A549 (cell line): ENCODE data around the gene DPM1. TPM values are rescaled to one million over a fixed set of nuclear protein-coding genes. Genes with fewer than 3 reads are reported as not detected.

ENCODE experiments used
- ATAC-seq, 2 experiments: fragments of 200-7000 bp in 1 of 2; fragments of >200 bp in 1 of 2; cut with Nextera tagmentation in 1 of 2; cut with Tn5 transposase in 1 of 2; 3 replicates each; pipeline versions ENCODE4 v1.8.0 to v1.9.1; 2018 to 2020; ENCODE audit warnings: mild to moderate bottlenecking in 1 of 2, moderate library complexity in 1 of 2
- CTCF ChIA-PET: fragments of 300-600 bp; sonication (Branson Sonifier 250); formaldehyde crosslinking; extraction: SDS; loops from one replicate; lab custom pipeline; 2021; ENCODE audit warnings: antibody characterized with exemption, inconsistent platforms; lab: Yijun Ruan, JAX
- POLR2A ChIA-PET: fragments of 350-600 bp; formaldehyde crosslinking; extraction: SDS; loops from one replicate; lab custom pipeline; 2021; ENCODE audit warnings: antibody characterized with exemption, inconsistent platforms; lab: Yijun Ruan, JAX
- DNase-seq, 2 experiments: peaks; one replicate each; pipeline versions ENCODE4 v3.0.0 to v3.0.0-alpha.2; 2011 to 2016; ENCODE audit warnings: low read depth in 1 of 2, low spot score in 1 of 2
- FAIRE-seq: peaks from 2 replicates; lab custom pipeline; 2011; peaks lifted over from hg19 to GRCh38; lab: Jason Lieb, UNC
- H3K27ac ChIP-seq, 2 experiments: fragments of >200 bp; sonication (Bioruptor Twin); formaldehyde crosslinking; 3 replicates each; pipeline ENCODE4 v1.5.1; 2016 to 2017
- H3K4me1 ChIP-seq: fragments of >200 bp; sonication (Bioruptor Twin); formaldehyde crosslinking; 3 replicates; pipeline ENCODE4 v1.6.1; 2016
- H3K4me2 ChIP-seq: fragments of >200 bp; sonication (Bioruptor Twin); formaldehyde crosslinking; 3 replicates; pipeline ENCODE4 v1.6.1; 2016
- H3K4me3 ChIP-seq: fragments of >200 bp; sonication (Bioruptor Twin); formaldehyde crosslinking; 3 replicates; pipeline ENCODE4 v1.5.1; 2016
- H3K9me3 ChIP-seq: fragments of >200 bp; sonication (Bioruptor Twin); formaldehyde crosslinking; 3 replicates; pipeline ENCODE4 v1.6.1; 2016
- BCL3 ChIP-seq: fragments of >200 bp; sonication (Bioruptor Twin); formaldehyde crosslinking; IDR thresholded peaks from 3 replicates; pipeline ENCODE4 v1.6.1; 2016
- CBX2 ChIP-seq: fragments of 200-600 bp; sonication (generic); IDR thresholded peaks from 2 replicates; pipeline ENCODE4 v1.6.1; 2016; ENCODE audit warnings: low read depth, mild to moderate bottlenecking, borderline replicate concordance
- CHD2 ChIP-seq: fragments of 150-350 bp; IDR thresholded peaks from 2 replicates; pipeline ENCODE4 v1.6.1; 2014; ENCODE audit warnings: low read length; ENCODE audit not compliant: partially characterized antibody
- CHD4 ChIP-seq: fragments of 200-600 bp; sonication (generic); IDR thresholded peaks from 2 replicates; pipeline ENCODE4 v1.6.1; 2016; ENCODE audit warnings: antibody characterized with exemption, mild to moderate bottlenecking, borderline replicate concordance
- EP300 ChIP-seq, 2 experiments: fragments of >200 bp; sonication (Bioruptor Twin); formaldehyde crosslinking; IDR thresholded peaks; 2 replicates in 1 of 2; 3 replicates in 1 of 2; pipeline ENCODE4 v1.6.1; 2016 to 2017
- FOXS1 ChIP-seq: fragments of 250-450 bp; sonication (Bioruptor Pico); IDR thresholded peaks from 2 replicates; pipeline ENCODE4 v1.5.0; 2020; ENCODE audit warnings: mild to moderate bottlenecking, moderate library complexity
- HOXA7 ChIP-seq: fragments of 250-450 bp; sonication (Bioruptor Pico); IDR thresholded peaks from 2 replicates; pipeline ENCODE4 v1.5.0; 2020; ENCODE audit warnings: mild to moderate bottlenecking, moderate library complexity
- HOXB13 ChIP-seq: fragments of 250-450 bp; sonication (Bioruptor Pico); IDR thresholded peaks from 2 replicates; pipeline ENCODE4 v1.5.0; 2020; ENCODE audit warnings: low read depth, mild to moderate bottlenecking, moderate library complexity
- HOXB5 ChIP-seq: fragments of 250-450 bp; sonication (Bioruptor Pico); IDR thresholded peaks from 2 replicates; pipeline ENCODE4 v1.5.0; 2020; ENCODE audit warnings: mild to moderate bottlenecking, moderate library complexity
- JUN ChIP-seq, 2 experiments: fragments of >200 bp; sonication (Bioruptor Twin); formaldehyde crosslinking; IDR thresholded peaks; 2 replicates in 1 of 2; 3 replicates in 1 of 2; pipeline ENCODE4 v1.6.1; 2016 to 2017
- MAFK ChIP-seq: fragments of 450-650 bp; IDR thresholded peaks from 2 replicates; pipeline ENCODE4 v1.6.1; 2014; ENCODE audit not compliant: partially characterized antibody
- MAZ ChIP-seq: fragments of 150-350 bp; IDR thresholded peaks from 2 replicates; pipeline ENCODE4 v1.6.1; 2014; ENCODE audit warnings: antibody characterized with exemption, low read depth, low read length, borderline replicate concordance
- PHF8 ChIP-seq: fragments of 200-600 bp; sonication (generic); IDR thresholded peaks from 2 replicates; pipeline ENCODE4 v1.6.1; 2016; ENCODE audit warnings: low read depth, mild to moderate bottlenecking, antibody characterized with exemption, moderate library complexity, borderline replicate concordance
- POLR2A ChIP-seq: IDR thresholded peaks from 2 replicates; pipeline ENCODE4 v1.6.1; 2012; ENCODE audit warnings: mild to moderate bottlenecking, low read length
- RAD21 ChIP-seq, 2 experiments: fragments of >200 bp in 1 of 2; sonication (Bioruptor Twin) in 1 of 2; formaldehyde crosslinking in 1 of 2; IDR thresholded peaks in 1 of 2; conservative IDR thresholded peaks in 1 of 2; 2 replicates in 1 of 2; 3 replicates in 1 of 2; pipeline ENCODE4 v1.6.1; 2012 to 2018; ENCODE audit warnings: inconsistent platforms in 1 of 2
- RFX5 ChIP-seq: fragments of 450-650 bp; IDR thresholded peaks from 2 replicates; pipeline ENCODE4 v1.7.1; 2014; ENCODE audit warnings: antibody characterized with exemption, mild to moderate bottlenecking, moderate library complexity
- RNF2 ChIP-seq: fragments of 200-600 bp; sonication (generic); IDR thresholded peaks from 2 replicates; pipeline ENCODE4 v1.6.1; 2016; ENCODE audit warnings: low read depth, mild to moderate bottlenecking, antibody characterized with exemption, moderate library complexity, borderline replicate concordance
- SMC3 ChIP-seq: fragments of >200 bp; sonication (Bioruptor Twin); formaldehyde crosslinking; IDR thresholded peaks from 3 replicates; pipeline ENCODE4 v1.6.1; 2018; ENCODE audit warnings: inconsistent platforms
- ZC3H11A ChIP-seq: fragments of 450-650 bp; IDR thresholded peaks from 2 replicates; pipeline ENCODE4 v1.6.1; 2014; ENCODE audit warnings: antibody characterized with exemption, mild to moderate bottlenecking
- ZFP36 ChIP-seq: fragments of 450-650 bp; IDR thresholded peaks from 2 replicates; pipeline ENCODE4 v1.6.1; 2014; ENCODE audit warnings: borderline replicate concordance; ENCODE audit not compliant: partially characterized antibody
- ZSCAN20 ChIP-seq: fragments of 250-450 bp; sonication (Bioruptor Pico); IDR thresholded peaks from 2 replicates; pipeline ENCODE4 v1.8.0; 2022; ENCODE audit warnings: mild to moderate bottlenecking, moderate library complexity
- WGBS: methylation state at CpG from one replicate; pipeline ENCODE4 v1.1.6; 2017; ENCODE audit errors: missing lambda C conversion rate; 5-methylcytosine and 5-hydroxymethylcytosine counted together
- polyA plus RNA-seq, 4 experiments: library from polyadenylated mRNA; depleted of rRNA in 3 of 4; stranded (reverse); fragments of >200 nt; fragmentation: RNase III in 1 of 4; extraction: RNeasy Plus Mini Kit Qiagen cat#74134 plus additional on column Dnase treatment in 1 of 4; gene quantifications; 2 replicates in 3 of 4; 3 replicates in 1 of 4; pipeline ENCODE4 v1.2.3, GENCODE V29; 2011 to 2017
- TF ChIP-seq, protein P1 (sequence below): fragments of 150-350 bp; IDR thresholded peaks from 2 replicates; pipeline ENCODE4 v1.6.1; 2014; ENCODE audit warnings: low read depth, mild to moderate bottlenecking, low read length
- TF ChIP-seq, protein P2 (sequence below): IDR thresholded peaks from 2 replicates; pipeline ENCODE4 v1.6.1; 2012; ENCODE audit warnings: low read depth, borderline replicate concordance
- TF ChIP-seq, protein P3 (sequence below): fragments of 250-450 bp; sonication (Bioruptor Pico); IDR thresholded peaks from 2 replicates; pipeline ENCODE4 v1.5.0; 2020; ENCODE audit warnings: low read depth, mild to moderate bottlenecking, moderate library complexity
- TF ChIP-seq, protein P4 (sequence below): IDR thresholded peaks from 2 replicates; pipeline ENCODE4 v1.6.1; 2012

DPM1 gene
- polyA plus RNA-seq, 2 of the 4 experiments (the other 2 are of a cell fraction), result 104 to 106 TPM

DNA sequence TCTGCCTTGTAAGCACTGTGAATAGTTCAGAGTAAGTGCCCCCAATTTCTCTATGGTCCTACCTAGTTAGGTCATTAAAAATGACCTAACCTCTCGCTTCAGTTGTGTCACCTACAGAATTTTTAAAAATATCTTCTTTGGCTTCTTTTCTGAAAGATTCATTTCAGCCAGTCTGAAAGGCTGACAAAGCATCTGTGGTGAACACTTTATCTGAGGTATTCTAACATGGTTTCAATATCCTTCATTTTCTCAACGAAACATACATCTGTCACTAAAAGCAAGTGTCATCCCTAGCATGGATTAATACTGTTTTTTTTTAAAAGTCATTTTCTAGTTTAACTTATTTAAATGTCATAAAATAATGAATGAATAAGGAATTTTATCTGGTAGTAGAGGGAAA, 5.1 kb downstream of the DPM1 start:
- 91% methylated on average over 2 of the region's 2 CpGs for WGBS
- H3K4me3 ChIP-seq, result no peak overlapping the region
- CTCF ChIA-PET, result no interaction called here
- no peak for TF ChIP-seq CHD2
- no peak for TF ChIP-seq BCL3
- TF ChIP-seq ZC3H11A, result no peak
- no peak for TF ChIP-seq POLR2A
- TF ChIP-seq MAFK, result no peak
- TF ChIP-seq, protein P1, sequence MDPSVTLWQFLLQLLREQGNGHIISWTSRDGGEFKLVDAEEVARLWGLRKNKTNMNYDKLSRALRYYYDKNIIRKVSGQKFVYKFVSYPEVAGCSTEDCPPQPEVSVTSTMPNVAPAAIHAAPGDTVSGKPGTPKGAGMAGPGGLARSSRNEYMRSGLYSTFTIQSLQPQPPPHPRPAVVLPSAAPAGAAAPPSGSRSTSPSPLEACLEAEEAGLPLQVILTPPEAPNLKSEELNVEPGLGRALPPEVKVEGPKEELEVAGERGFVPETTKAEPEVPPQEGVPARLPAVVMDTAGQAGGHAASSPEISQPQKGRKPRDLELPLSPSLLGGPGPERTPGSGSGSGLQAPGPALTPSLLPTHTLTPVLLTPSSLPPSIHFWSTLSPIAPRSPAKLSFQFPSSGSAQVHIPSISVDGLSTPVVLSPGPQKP, result no peak
- no peak for TF ChIP-seq RAD21 (conservative IDR thresholded peaks at IDR 0.05 in 1 of 2, IDR thresholded peaks at IDR 0.05 in 1 of 2)
- TF ChIP-seq CHD4, result no peak
- no peak for TF ChIP-seq HOXA7 (CRISPR knock-in tag)
- no peak for TF ChIP-seq JUN (IDR thresholded peaks at IDR 0.05)
- TF ChIP-seq, all 56 proteins: peak for 0
- Histone ChIP-seq H3K9me3 (no peaks in the 10 kb centered on the region), H3K4me1 (peaks cover 12% of the 10 kb centered on the region), H3K27ac (no peak overlapping the region), H3K4me2 (no peak overlapping the region)
- POLR2A ChIA-PET, result no interaction called here
- no peak for ATAC-seq
- no peak for DNase-seq
- no peak for FAIRE-seq

GRCh38 chr20:50948132-50948785, 10.1 kb downstream of the DPM1 start:
- ChIA-PET CTCF (interaction anchor here (1.1 to 3.5 kb wide), 4 partner anchors 17 to 154 kb away, joined by 3 to 15 read pairs (median 8); partner anchors contain the start of genes ADNP and BCAS4), POLR2A (interaction anchor here (1.7 kb wide), 1 partner anchor 10 kb away, joined by 8 read pairs; the partner anchor contains the start of genes DPM1 and MOCS3)
- Histone ChIP-seq H3K27ac (no peak overlapping the region), H3K4me1 (no peaks in the 10 kb centered on the region), H3K9me3 (no peaks in the 10 kb centered on the region), H3K4me3 (no peak overlapping the region), H3K4me2 (no peak overlapping the region)
- WGBS, result 83% methylated on average over 4 of the region's 4 CpGs
- no peak for ATAC-seq
- FAIRE-seq, result no peak
- DNase-seq, result no peak
- TF ChIP-seq RFX5, result no peak
- TF ChIP-seq, protein P1, result no peak
- TF ChIP-seq CBX2, result no peak

DNA sequence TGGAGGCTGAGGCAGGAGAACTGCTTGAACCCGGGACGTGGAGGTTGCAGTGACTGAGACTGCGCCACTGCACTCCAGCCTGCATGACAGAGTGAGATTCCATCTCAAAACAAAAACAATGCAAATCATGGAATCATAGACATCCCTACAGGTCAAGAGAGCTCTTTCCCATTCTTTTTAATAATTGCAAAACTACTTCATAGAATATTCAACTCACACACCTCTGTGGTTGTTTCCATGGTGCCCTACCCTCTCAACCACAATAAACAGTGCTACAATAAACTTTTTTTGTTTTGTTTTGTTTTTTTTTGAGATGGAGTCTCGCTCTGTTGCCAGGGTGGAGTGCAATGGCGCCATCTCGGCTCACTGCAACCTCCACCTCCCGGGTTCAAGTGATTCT, 15.3 kb downstream of the DPM1 start:
- H3K9me3 ChIP-seq, result no peaks in the 10 kb centered on the region
- TF ChIP-seq HOXB5 (CRISPR knock-in tag) (no peak), SMC3 (no peak), FOXS1 (no peak), CBX2 (no peak), RNF2 (no peak), ZSCAN20 (CRISPR knock-in tag) (no peak), EP300 (IDR thresholded peaks at IDR 0.05) (no peak), MAZ (no peak), ZFP36 (no peak), PHF8 (no peak), HOXB13 (CRISPR knock-in tag) (no peak)
- TF ChIP-seq, protein P2, sequence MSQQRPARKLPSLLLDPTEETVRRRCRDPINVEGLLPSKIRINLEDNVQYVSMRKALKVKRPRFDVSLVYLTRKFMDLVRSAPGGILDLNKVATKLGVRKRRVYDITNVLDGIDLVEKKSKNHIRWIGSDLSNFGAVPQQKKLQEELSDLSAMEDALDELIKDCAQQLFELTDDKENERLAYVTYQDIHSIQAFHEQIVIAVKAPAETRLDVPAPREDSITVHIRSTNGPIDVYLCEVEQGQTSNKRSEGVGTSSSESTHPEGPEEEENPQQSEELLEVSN, result no peak
- TF ChIP-seq, protein P3, sequence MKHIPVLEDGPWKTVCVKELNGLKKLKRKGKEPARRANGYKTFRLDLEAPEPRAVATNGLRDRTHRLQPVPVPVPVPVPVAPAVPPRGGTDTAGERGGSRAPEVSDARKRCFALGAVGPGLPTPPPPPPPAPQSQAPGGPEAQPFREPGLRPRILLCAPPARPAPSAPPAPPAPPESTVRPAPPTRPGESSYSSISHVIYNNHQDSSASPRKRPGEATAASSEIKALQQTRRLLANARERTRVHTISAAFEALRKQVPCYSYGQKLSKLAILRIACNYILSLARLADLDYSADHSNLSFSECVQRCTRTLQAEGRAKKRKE (CRISPR knock-in tag), result no peak
- TF ChIP-seq, protein P4, sequence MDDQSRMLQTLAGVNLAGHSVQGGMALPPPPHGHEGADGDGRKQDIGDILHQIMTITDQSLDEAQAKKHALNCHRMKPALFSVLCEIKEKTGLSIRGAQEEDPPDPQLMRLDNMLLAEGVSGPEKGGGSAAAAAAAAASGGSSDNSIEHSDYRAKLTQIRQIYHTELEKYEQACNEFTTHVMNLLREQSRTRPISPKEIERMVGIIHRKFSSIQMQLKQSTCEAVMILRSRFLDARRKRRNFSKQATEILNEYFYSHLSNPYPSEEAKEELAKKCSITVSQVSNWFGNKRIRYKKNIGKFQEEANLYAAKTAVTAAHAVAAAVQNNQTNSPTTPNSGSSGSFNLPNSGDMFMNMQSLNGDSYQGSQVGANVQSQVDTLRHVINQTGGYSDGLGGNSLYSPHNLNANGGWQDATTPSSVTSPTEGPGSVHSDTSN, result no peak
- TF ChIP-seq, all 56 proteins: peak for 0
- POLR2A ChIA-PET, result interaction anchor here (0.6 to 1.5 kb wide), 2 partner anchors 12 to 15 kb away, joined by 5 read pairs; partner anchors contain the start of genes DPM1 and MOCS3
- 91% methylated on average over 7 of the region's 7 CpGs for WGBS
- Histone ChIP-seq H3K4me3 (no peak overlapping the region), H3K4me2 (no peak overlapping the region), H3K4me1 (no peaks in the 10 kb centered on the region), H3K27ac (no peak overlapping the region)
- ATAC-seq (peak in 1 of 2 experiments; percentile 29; a peak in 2 of 6 replicates), DNase-seq (no peak), FAIRE-seq (no peak)
- CTCF ChIA-PET, result no interaction called here
